ACC112 (cell line): ENCODE measurements around the gene ADGRE2.

Experiments used
- H2AFZ ChIP-seq: fragments of 200-600 bp; sonication (generic); one replicate; pipeline ENCODE4 v1.6.0; 2017; ENCODE audit warnings: antibody characterized with exemption, low read length; ENCODE audit not compliant: unreplicated experiment
- H3K27ac ChIP-seq: fragments of 200-600 bp; sonication (generic); 2 replicates; pipeline ENCODE4 v1.5.1; 2014; ENCODE audit warnings: low read depth, mild to moderate bottlenecking, antibody characterized with exemption, low read length, moderate library complexity
- H3K27me3 ChIP-seq: fragments of 200-600 bp; sonication (generic); 2 replicates; pipeline ENCODE4 v1.6.1; 2014; ENCODE audit warnings: mild to moderate bottlenecking, antibody characterized with exemption, low read length, moderate library complexity, mixed read lengths; ENCODE audit not compliant: insufficient read depth
- H3K36me3 ChIP-seq: fragments of 200-600 bp; sonication (generic); 2 replicates; pipeline ENCODE4 v1.6.1; 2016; ENCODE audit warnings: mild to moderate bottlenecking, antibody characterized with exemption, low read length, moderate library complexity, mixed read lengths; ENCODE audit not compliant: insufficient read depth
- H3K4me1 ChIP-seq: fragments of 200-600 bp; sonication (generic); one replicate; pipeline ENCODE4 v1.6.1; 2016; ENCODE audit warnings: low read length, mixed read lengths; ENCODE audit not compliant: insufficient read depth, unreplicated experiment, control insufficient read depth
- H3K4me3 ChIP-seq: fragments of 200-600 bp; sonication (generic); 2 replicates; pipeline ENCODE4 v1.5.1; 2014; ENCODE audit warnings: mild to moderate bottlenecking, low read depth, low read length
- H3K79me2 ChIP-seq: fragments of 200-600 bp; sonication (generic); one replicate; pipeline ENCODE4 v1.6.0; 2016; ENCODE audit warnings: low read length; ENCODE audit not compliant: control insufficient read depth, unreplicated experiment, insufficient read depth

The ADGRE2 gene

GRCh38 chr19:14733574-14733973, 44.8 kb downstream of the ADGRE2 start:
- Histone ChIP-seq H3K27me3 (no peaks in the 10 kb centered on the region), H3K27ac (no peak overlapping the region)

GRCh38 chr19:14732510-14732909, 45.9 kb downstream of the ADGRE2 start:
- Histone ChIP-seq H3K27me3 (no peaks in the 10 kb centered on the region), H3K4me3 (no peak overlapping the region), H2AFZ (no peak overlapping the region), H3K36me3 (no peaks in the 10 kb centered on the region), H3K79me2 (no peaks in the 10 kb centered on the region), H3K27ac (no peak overlapping the region), H3K4me1 (no peaks in the 10 kb centered on the region)

More at GRCh38 chr19:14733574-14733973, 44.8 kb downstream of the ADGRE2 start:
- H3K79me2 ChIP-seq = no peaks in the 10 kb centered on the region
- no peaks in the 10 kb centered on the region for H3K36me3 ChIP-seq
- H3K4me3 ChIP-seq = no peak overlapping the region
- no peak overlapping the region for H2AFZ ChIP-seq
- no peaks in the 10 kb centered on the region for H3K4me1 ChIP-seq

- Histone ChIP-seq H3K27ac (no peak overlapping the region), H3K27me3 (no peaks in the 10 kb centered on the region), H3K4me3 (no peak overlapping the region), H3K36me3 (no peaks in the 10 kb centered on the region), H2AFZ (no peak overlapping the region), H3K4me1 (no peaks in the 10 kb centered on the region), H3K79me2 (no peaks in the 10 kb centered on the region)
Observed at GRCh38 chr19:14731200-14731599, 47.2 kb downstream of the ADGRE2 start.

DNA sequence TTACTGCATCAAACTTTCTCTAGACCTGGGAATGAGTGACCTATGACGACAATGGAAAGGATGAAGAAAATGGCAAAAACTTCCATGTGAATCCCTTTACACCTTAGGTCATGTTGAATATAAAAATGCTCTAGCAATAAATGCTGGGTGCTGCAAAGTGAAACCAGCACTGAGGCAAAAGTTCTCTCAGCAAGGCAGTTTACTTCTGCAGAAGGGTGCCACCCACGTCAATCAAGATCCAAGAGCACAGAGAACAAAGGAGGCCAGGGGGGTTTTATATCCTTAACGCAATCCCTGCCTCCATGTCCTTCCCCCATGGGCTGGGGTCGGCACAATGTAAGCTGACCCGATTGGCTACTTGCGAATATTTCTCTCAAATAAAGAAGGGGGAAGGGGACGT, 49.8 kb downstream of the ADGRE2 start:
- Histone ChIP-seq H3K36me3 (no peaks in the 10 kb centered on the region), H3K79me2 (no peaks in the 10 kb centered on the region), H2AFZ (no peak overlapping the region), H3K27ac (no peak overlapping the region), H3K4me3 (no peak overlapping the region), H3K4me1 (no peaks in the 10 kb centered on the region), H3K27me3 (no peaks in the 10 kb centered on the region)

DNA sequence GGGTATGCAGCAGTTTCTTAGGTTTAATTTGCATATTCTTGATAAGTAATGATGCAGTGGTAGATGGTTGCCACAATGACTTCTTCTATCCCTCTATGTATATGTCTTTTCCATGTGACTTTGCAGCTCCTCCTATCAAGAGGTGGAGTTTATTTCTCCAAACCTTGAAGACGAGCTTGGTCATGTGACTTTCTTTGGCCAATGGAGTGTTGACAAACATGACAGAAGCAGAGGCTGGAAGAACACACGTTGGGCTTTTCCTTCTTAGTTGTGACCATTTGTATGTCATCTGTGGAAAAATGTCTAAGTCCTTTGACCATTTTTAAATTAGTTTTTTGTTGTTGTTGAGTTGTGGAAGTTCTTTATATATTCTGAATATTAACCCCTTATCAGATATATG, 56.2 kb downstream of the ADGRE2 start:
- no peak overlapping the region for H3K27ac ChIP-seq
- H3K4me1 ChIP-seq = no peaks in the 10 kb centered on the region
- H2AFZ ChIP-seq = no peak overlapping the region
- peaks cover 39% of the 10 kb centered on the region for H3K36me3 ChIP-seq
- H3K79me2 ChIP-seq = no peaks in the 10 kb centered on the region
- no peak overlapping the region for H3K4me3 ChIP-seq
- H3K27me3 ChIP-seq = no peaks in the 10 kb centered on the region

DNA sequence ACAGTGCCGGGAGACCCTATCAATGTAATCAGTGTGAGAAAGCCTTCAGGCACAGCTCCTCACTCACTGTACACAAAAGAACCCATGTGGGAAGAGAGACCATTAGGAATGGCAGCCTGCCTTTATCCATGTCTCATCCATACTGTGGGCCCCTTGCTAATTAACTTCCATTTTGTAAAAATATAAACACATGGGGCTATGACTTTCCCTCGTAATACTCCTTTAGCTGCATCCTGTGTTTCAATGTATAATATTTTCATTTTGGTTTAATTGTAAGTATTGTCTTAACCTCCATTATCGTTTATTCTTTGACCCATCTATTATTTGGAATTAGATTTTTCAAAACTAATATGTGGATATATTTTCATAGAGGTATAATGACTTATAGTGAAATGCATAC, 59.2 kb downstream of the ADGRE2 start:
- H3K79me2 ChIP-seq = no peaks in the 10 kb centered on the region
- no peaks in the 10 kb centered on the region for H3K27me3 ChIP-seq
- H3K27ac ChIP-seq = no peak overlapping the region
- H3K4me3 ChIP-seq = no peak overlapping the region
- H3K36me3 ChIP-seq = peaks cover 55% of the 10 kb centered on the region
- no peak overlapping the region for H2AFZ ChIP-seq
- no peaks in the 10 kb centered on the region for H3K4me1 ChIP-seq

DNA sequence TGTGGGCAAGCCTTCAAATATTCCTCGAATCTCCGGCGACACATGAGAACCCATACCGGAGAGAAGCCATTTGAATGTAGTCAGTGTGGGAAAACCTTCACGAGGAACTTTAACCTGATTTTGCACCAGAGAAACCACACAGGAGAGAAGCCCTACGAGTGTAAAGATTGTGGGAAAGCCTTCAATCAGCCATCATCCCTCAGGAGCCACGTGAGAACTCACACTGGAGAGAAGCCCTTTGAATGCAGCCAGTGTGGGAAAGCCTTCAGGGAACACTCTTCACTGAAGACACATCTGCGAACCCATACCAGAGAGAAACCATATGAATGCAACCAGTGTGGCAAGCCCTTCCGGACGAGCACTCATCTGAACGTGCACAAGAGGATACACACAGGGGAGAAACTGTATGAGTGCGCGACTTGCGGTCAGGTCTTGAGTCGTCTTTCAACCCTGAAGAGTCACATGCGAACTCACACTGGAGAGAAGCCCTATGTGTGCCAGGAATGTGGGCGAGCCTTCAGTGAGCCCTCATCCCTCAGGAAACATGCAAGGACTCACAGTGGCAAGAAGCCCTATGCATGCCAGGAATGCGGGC, 59.7 kb downstream of the ADGRE2 start:
- Histone ChIP-seq H3K79me2 (no peaks in the 10 kb centered on the region), H3K4me3 (no peak overlapping the region), H3K4me1 (no peaks in the 10 kb centered on the region), H2AFZ (no peak overlapping the region), H3K27me3 (no peaks in the 10 kb centered on the region), H3K36me3 (peaks cover 55% of the 10 kb centered on the region), H3K27ac (no peak overlapping the region)

DNA sequence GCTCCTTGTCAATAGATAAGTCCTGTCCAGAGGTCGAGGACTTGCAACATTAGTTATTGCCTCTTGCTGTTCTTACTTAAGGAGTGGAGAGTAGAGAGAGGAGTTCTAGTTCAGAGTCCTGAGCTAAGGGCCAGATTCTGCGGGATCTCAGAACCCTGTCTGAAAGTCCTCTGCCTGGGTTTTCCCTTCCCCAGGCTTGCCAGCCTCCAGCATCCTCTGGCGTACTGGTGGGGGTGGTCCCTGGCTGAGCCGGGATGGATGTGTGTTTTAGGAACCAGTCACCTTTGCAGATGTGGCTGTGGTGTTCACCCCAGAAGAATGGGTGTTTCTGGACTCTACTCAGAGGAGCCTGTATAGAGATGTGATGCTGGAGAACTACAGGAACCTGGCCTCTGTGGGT, 62.5 kb downstream of the ADGRE2 start:
- Histone ChIP-seq H3K4me3 (no peak overlapping the region), H3K27ac (no peak overlapping the region), H3K79me2 (no peaks in the 10 kb centered on the region), H3K36me3 (peaks cover 43% of the 10 kb centered on the region), H3K27me3 (no peaks in the 10 kb centered on the region), H2AFZ (no peak overlapping the region), H3K4me1 (no peaks in the 10 kb centered on the region)

- Histone ChIP-seq H3K36me3 (peaks cover 34% of the 10 kb centered on the region), H3K79me2 (no peaks in the 10 kb centered on the region), H3K27me3 (no peaks in the 10 kb centered on the region), H3K4me3 (no peak overlapping the region), H3K4me1 (no peaks in the 10 kb centered on the region), H2AFZ (no peak overlapping the region), H3K27ac (no peak overlapping the region)
Observed at GRCh38 chr19:14704450-14704849, 73.9 kb downstream of the ADGRE2 start.

DNA sequence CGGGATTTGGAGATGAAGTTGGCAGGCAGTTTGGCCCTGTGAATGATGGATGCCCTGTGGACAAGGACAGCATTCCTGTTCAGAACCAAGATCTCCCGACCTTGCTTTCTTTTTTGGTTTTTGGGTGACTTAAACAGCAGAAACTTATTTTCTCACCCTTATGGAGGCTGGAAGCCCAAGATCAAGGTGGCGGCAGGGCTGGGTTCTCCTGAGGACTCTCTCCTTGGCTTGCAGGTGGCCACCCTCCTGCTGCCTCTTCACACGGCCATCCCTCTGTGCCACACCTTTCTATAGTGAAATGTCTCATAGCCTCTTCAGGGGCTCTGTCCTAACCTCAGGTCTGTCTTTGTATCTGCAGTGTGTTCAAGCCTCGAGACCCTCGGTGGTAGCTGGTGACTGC, 74.5 kb downstream of the ADGRE2 start:
- no peaks in the 10 kb centered on the region for H3K27me3 ChIP-seq
- H3K36me3 ChIP-seq = peaks cover 28% of the 10 kb centered on the region; the same call in 1 of the 2 replicates
- H3K4me1 ChIP-seq = no peaks in the 10 kb centered on the region
- no peak overlapping the region for H2AFZ ChIP-seq
- H3K27ac ChIP-seq = no peak overlapping the region
- H3K4me3 ChIP-seq = no peak overlapping the region
- H3K79me2 ChIP-seq = no peaks in the 10 kb centered on the region

GRCh38 chr19:14700711-14701375, 77.5 kb downstream of the ADGRE2 start:
- Histone ChIP-seq H3K27ac (no peak overlapping the region), H3K4me1 (no peaks in the 10 kb centered on the region), H3K27me3 (no peaks in the 10 kb centered on the region), H2AFZ (no peak overlapping the region), H3K79me2 (no peaks in the 10 kb centered on the region), H3K4me3 (no peak overlapping the region), H3K36me3 (peaks cover 19% of the 10 kb centered on the region; the same call in 1 of the 2 replicates)
